IPS-15b (cell line): ENCODE data around the gene CES3.

Experiments
- H3K27me3 ChIP-seq: one replicate; pipeline ENCODE4 v1.6.1; 2013; ENCODE audit warnings: low read length; ENCODE audit not compliant: control insufficient read depth, insufficient read depth
- H3K36me3 ChIP-seq: one replicate; pipeline ENCODE4 v1.6.1; 2013; ENCODE audit warnings: low read length; ENCODE audit not compliant: control insufficient read depth, insufficient read depth
- H3K4me1 ChIP-seq: one replicate; pipeline ENCODE4 v1.6.1; 2013; ENCODE audit warnings: mild to moderate bottlenecking, low read length; ENCODE audit not compliant: control insufficient read depth, insufficient read depth
- H3K4me3 ChIP-seq: one replicate; pipeline ENCODE4 v1.5.1; 2013; ENCODE audit warnings: low read depth, low read length
- H3K9ac ChIP-seq: one replicate; pipeline ENCODE4 v1.6.1; 2013; ENCODE audit warnings: low read depth, mild to moderate bottlenecking, low read length
- H3K9me3 ChIP-seq: one replicate; pipeline ENCODE4 v1.6.1; 2013; ENCODE audit warnings: mild to moderate bottlenecking, low read length; ENCODE audit not compliant: control insufficient read depth, insufficient read depth

The CES3 gene

GRCh38 chr16:66920299-66920590 is 40.8 kb upstream of the CES3 start:
- H3K4me1 ChIP-seq: no peaks in the 10 kb centered on the region
- no peak overlapping the region for H3K9ac ChIP-seq
- H3K4me3 ChIP-seq: no peak overlapping the region
- no peaks in the 10 kb centered on the region for H3K9me3 ChIP-seq
- no peaks in the 10 kb centered on the region for H3K36me3 ChIP-seq
- H3K27me3 ChIP-seq: peaks cover 19% of the 10 kb centered on the region

- Histone ChIP-seq H3K27me3 (peaks cover 27% of the 10 kb centered on the region), H3K4me1 (peaks cover 3% of the 10 kb centered on the region), H3K36me3 (no peaks in the 10 kb centered on the region), H3K9ac (no peak overlapping the region), H3K4me3 (no peak overlapping the region), H3K9me3 (no peaks in the 10 kb centered on the region)
These were observed 40.0 kb upstream of the CES3 start for GRCh38 chr16:66920924-66921680.

GRCh38 chr16:66921729-66922450 is 39.2 kb upstream of the CES3 start:
- Histone ChIP-seq H3K9ac (no peak overlapping the region), H3K4me1 (peaks cover 3% of the 10 kb centered on the region), H3K9me3 (no peaks in the 10 kb centered on the region), H3K4me3 (no peak overlapping the region), H3K36me3 (no peaks in the 10 kb centered on the region), H3K27me3 (peaks cover 35% of the 10 kb centered on the region)

GRCh38 chr16:66923247-66923731 is 37.8 kb upstream of the CES3 start:
- Histone ChIP-seq H3K4me3 (no peak overlapping the region), H3K4me1 (peaks cover 4% of the 10 kb centered on the region), H3K9ac (no peak overlapping the region), H3K9me3 (no peaks in the 10 kb centered on the region), H3K27me3 (peaks cover 42% of the 10 kb centered on the region), H3K36me3 (no peaks in the 10 kb centered on the region)

GRCh38 chr16:66923866-66924265 is 37.2 kb upstream of the CES3 start:
- peaks cover 4% of the 10 kb centered on the region for H3K4me1 ChIP-seq
- no peaks in the 10 kb centered on the region for H3K36me3 ChIP-seq
- H3K9ac ChIP-seq: no peak overlapping the region
- H3K27me3 ChIP-seq: peaks cover 42% of the 10 kb centered on the region
- H3K4me3 ChIP-seq: no peak overlapping the region
- H3K9me3 ChIP-seq: no peaks in the 10 kb centered on the region

GRCh38 chr16:66924527-66925321 is 36.3 kb upstream of the CES3 start:
- Histone ChIP-seq H3K9ac (no peak overlapping the region), H3K4me3 (peak overlapping the region; percentile 54), H3K4me1 (peaks cover 4% of the 10 kb centered on the region), H3K36me3 (no peaks in the 10 kb centered on the region), H3K9me3 (no peaks in the 10 kb centered on the region), H3K27me3 (peaks cover 42% of the 10 kb centered on the region)

GRCh38 chr16:66925322-66925840 is 35.7 kb upstream of the CES3 start, which contains the start of gene RRAD:
RRAD (minus strand) TSS chr16:66925535; CDS start chr16:66925179, 356 bp downstream.
- H3K36me3 ChIP-seq: no peaks in the 10 kb centered on the region
- no peak within 1 kb of the TSS for H3K9ac ChIP-seq
- H3K4me3 ChIP-seq: peak within 1 kb of the TSS; percentile 54
- no peaks in the 10 kb centered on the region for H3K9me3 ChIP-seq
- H3K27me3 ChIP-seq: peaks cover 44% of the 10 kb centered on the region
- peaks cover 4% of the 10 kb centered on the region for H3K4me1 ChIP-seq

GRCh38 chr16:66926171-66926947 is 34.7 kb upstream of the CES3 start:
- peak overlapping the region; percentile 54 for H3K4me3 ChIP-seq
- no peak overlapping the region for H3K9ac ChIP-seq
- no peaks in the 10 kb centered on the region for H3K36me3 ChIP-seq
- H3K9me3 ChIP-seq: no peaks in the 10 kb centered on the region
- H3K27me3 ChIP-seq: peaks cover 44% of the 10 kb centered on the region
- peaks cover 4% of the 10 kb centered on the region for H3K4me1 ChIP-seq

GRCh38 chr16:66926961-66927436 is 34.1 kb upstream of the CES3 start:
- H3K4me1 ChIP-seq: peaks cover 4% of the 10 kb centered on the region
- H3K27me3 ChIP-seq: peaks cover 44% of the 10 kb centered on the region
- H3K9me3 ChIP-seq: no peaks in the 10 kb centered on the region
- H3K36me3 ChIP-seq: no peaks in the 10 kb centered on the region
- no peak overlapping the region for H3K4me3 ChIP-seq
- H3K9ac ChIP-seq: no peak overlapping the region

- no peak overlapping the region for H3K9ac ChIP-seq
- H3K4me3 ChIP-seq: no peak overlapping the region
- peaks cover 44% of the 10 kb centered on the region for H3K27me3 ChIP-seq
- H3K36me3 ChIP-seq: no peaks in the 10 kb centered on the region
- H3K9me3 ChIP-seq: no peaks in the 10 kb centered on the region
- peaks cover 4% of the 10 kb centered on the region for H3K4me1 ChIP-seq
These were observed 33.0 kb upstream of the CES3 start for GRCh38 chr16:66927918-66928649.
